Mesothelial cell of epicardium (in vitro differentiated cells): ENCODE data around the gene SH2D2A. TPM values are rescaled to one million over a fixed set of nuclear protein-coding genes. Genes with fewer than 3 reads are reported as not detected.

Source experiments
- DNase-seq, 2 experiments: peaks; one replicate each; pipeline ENCODE4 v3.0.0; 2021; ENCODE audit warnings: low spot score in 2 of 2; ENCODE audit not compliant: unreplicated experiment in 2 of 2
- H3K27ac Mint-ChIP-seq: 2 replicates; pipeline ENCODE4 v1.8.0; 2021; ENCODE audit warnings: mixed read lengths
- H3K27me3 Mint-ChIP-seq: 2 replicates; pipeline ENCODE4 v1.8.0; 2021; ENCODE audit warnings: low read depth, mixed read lengths
- H3K36me3 Mint-ChIP-seq: 2 replicates; pipeline ENCODE4 v1.8.0; 2021; ENCODE audit warnings: mixed read lengths
- H3K4me1 Mint-ChIP-seq: 2 replicates; pipeline ENCODE4 v1.8.0; 2021; ENCODE audit warnings: mixed read lengths
- H3K4me3 Mint-ChIP-seq: 2 replicates; pipeline ENCODE4 v1.8.0; 2021; ENCODE audit warnings: mild to moderate bottlenecking, moderate library complexity, mixed read lengths
- H3K9me3 Mint-ChIP-seq: 2 replicates; pipeline ENCODE4 v1.8.0; 2021; ENCODE audit warnings: mixed read lengths
- CTCF ChIP-seq: fragments of 200-600 bp; sonication (generic); IDR thresholded peaks from one replicate; pipeline ENCODE4 v1.5.0; 2021; ENCODE audit warnings: antibody characterized with exemption; ENCODE audit not compliant: unreplicated experiment
- total RNA-seq: library from RNA; stranded (reverse); gene quantifications from 3 replicates; pipeline ENCODE4 v1.2.1, GENCODE V29; 2021

Gene SH2D2A
- total RNA-seq, 1 donor from 2014 or later, result 0.89 TPM

GRCh38 chr1:156858959-156859522 is 42.4 kb upstream of the SH2D2A start, which contains the start of gene INSRR:
Gene INSRR (minus strand): TSS chr1:156859117. CDS start chr1:156858621, 496 bp downstream.
- TF ChIP-seq CTCF, result no peak

GRCh38 chr1:156858555-156858956 is 41.9 kb upstream of the SH2D2A start:
- Mint-ChIP-seq H3K4me3 (peak overlapping the region; percentile 46), H3K4me1 (peaks cover 35% of the 10 kb centered on the region), H3K9me3 (no peaks in the 10 kb centered on the region), H3K36me3 (no peaks in the 10 kb centered on the region), H3K27ac (no peak overlapping the region), H3K27me3 (peaks cover 79% of the 10 kb centered on the region)
- no peak for DNase-seq
- TF ChIP-seq CTCF, result no peak

More at GRCh38 chr1:156858959-156859522, 42.4 kb upstream of the SH2D2A start, which contains the start of gene INSRR:
- DNase-seq, result no peak
- H3K4me1 Mint-ChIP-seq, result peaks cover 39% of the 10 kb centered on the region
- no peak within 1 kb of the TSS for H3K27ac Mint-ChIP-seq
- H3K4me3 Mint-ChIP-seq, result peak within 1 kb of the TSS; percentile 59
- peaks cover 74% of the 10 kb centered on the region for H3K27me3 Mint-ChIP-seq
- no peaks in the 10 kb centered on the region for H3K36me3 Mint-ChIP-seq
- no peaks in the 10 kb centered on the region for H3K9me3 Mint-ChIP-seq

DNA sequence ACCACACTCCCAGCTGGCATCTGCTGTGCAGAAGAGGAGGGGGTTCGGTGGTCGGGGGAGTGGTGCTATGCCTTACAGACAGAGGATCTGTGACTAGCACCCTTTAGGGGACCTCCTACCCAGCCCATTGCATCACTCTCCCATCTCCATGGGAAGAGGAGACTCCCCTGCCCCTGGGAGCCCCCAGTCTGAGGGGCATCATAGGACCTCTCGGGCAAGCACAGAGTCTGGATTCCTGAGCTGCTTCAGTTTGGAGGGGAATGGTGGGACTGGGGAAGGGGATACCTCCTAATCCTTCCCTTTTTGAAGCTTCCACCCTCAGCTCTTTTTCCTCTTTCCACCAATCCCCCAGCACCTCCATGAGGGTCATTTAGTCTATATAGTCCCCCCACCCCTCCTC is 40.9 kb upstream of the SH2D2A start:
- H3K36me3 Mint-ChIP-seq, result no peaks in the 10 kb centered on the region
- peaks cover 84% of the 10 kb centered on the region for H3K27me3 Mint-ChIP-seq
- no peak overlapping the region for H3K4me3 Mint-ChIP-seq
- H3K4me1 Mint-ChIP-seq, result peaks cover 24% of the 10 kb centered on the region
- no peak overlapping the region for H3K27ac Mint-ChIP-seq
- no peak for TF ChIP-seq CTCF
- no peak for DNase-seq
- no peaks in the 10 kb centered on the region for H3K9me3 Mint-ChIP-seq

- no peak overlapping the region for H3K4me3 Mint-ChIP-seq
Observed at GRCh38 chr1:156856282-156856785, 39.7 kb upstream of the SH2D2A start.

DNA sequence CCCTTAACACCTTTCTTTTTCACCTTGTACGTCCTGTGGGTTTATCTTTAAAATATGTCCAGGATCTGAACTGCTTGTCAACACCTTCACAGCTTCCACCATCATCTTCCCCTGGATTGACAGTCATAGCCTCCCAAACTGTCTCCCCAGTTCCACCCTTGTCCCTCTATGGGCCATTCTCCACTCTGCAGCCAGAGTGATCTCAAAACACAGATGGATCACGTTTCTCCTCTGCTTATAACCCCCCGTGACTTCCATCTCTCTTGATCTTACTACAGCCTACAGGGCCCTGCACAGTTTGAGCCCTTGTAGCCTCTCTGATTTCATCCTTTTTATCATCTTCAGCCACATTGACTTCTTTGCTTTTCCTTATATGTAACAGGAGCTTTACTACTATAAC is 38.0 kb upstream of the SH2D2A start:
- DNase-seq, result no peak
- peaks cover 78% of the 10 kb centered on the region for H3K27me3 Mint-ChIP-seq
- H3K36me3 Mint-ChIP-seq, result no peaks in the 10 kb centered on the region
- no peak for TF ChIP-seq CTCF
- H3K27ac Mint-ChIP-seq, result no peak overlapping the region
- H3K4me3 Mint-ChIP-seq, result no peak overlapping the region
- peaks cover 9% of the 10 kb centered on the region for H3K4me1 Mint-ChIP-seq
- H3K9me3 Mint-ChIP-seq, result no peaks in the 10 kb centered on the region

More at GRCh38 chr1:156856282-156856785, 39.7 kb upstream of the SH2D2A start:
- Mint-ChIP-seq H3K27ac (no peak overlapping the region), H3K4me1 (peaks cover 17% of the 10 kb centered on the region), H3K36me3 (no peaks in the 10 kb centered on the region), H3K9me3 (no peaks in the 10 kb centered on the region), H3K27me3 (peaks cover 78% of the 10 kb centered on the region)
- no peak for TF ChIP-seq CTCF
- no peak for DNase-seq
